Muscle of arm (tissue), 12 donors: ENCODE data around the gene ITGA2. TPM values are rescaled to one million over a fixed set of nuclear protein-coding genes. Genes with fewer than 3 reads are reported as not detected.
A peak's percentile ranks its signal among the peaks of the same experiment; 100 is the strongest.
"Not testable (repeated sequence)": the region's sequence is repeated elsewhere in the genome, so short reads cannot be mapped to it uniquely, and the experiment has no call there.

ENCODE experiments used
- DNase-seq: peaks from one replicate; pipeline ENCODE4 v3.0.0-alpha.2; 2013
- polyA plus RNA-seq, 12 donors: library from polyadenylated mRNA; unstranded; fragments of 120-200 nt; gene quantifications; one replicate each; pipeline ENCODE4 v1.2.1, GENCODE V29; 2013; ENCODE audit not compliant: insufficient read length in 12 of 12

The ITGA2 gene
- polyA plus RNA-seq, 12 donors: 3.8 to 27.1 (median 11.4) TPM; not detected in 1

DNA sequence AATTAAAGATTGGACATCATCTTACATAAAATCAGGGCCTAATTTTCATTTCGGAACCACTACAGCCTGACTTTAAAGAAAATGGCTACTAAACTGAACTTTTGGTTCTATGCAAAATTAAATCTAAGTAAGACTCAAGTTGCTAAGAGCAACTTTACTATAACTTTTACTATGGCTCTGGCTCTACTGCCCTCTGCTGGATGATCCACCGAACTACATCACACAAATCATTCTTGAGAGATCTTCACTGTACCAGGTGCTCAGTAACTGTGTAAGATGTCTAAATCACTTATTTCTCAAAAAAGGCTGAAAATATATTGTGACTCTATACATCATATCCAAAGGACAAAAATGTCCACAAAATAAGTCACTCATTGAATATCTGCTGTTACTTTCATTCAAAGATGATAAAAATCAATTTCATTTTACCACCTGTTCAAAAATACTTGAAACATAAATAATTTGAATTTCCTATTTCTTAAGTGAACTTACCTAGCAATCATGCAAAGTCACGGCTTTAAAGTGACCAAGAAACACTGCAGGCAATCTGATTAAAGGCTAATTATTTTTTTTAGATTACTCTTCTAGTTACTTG lies 106.9 kb downstream of the ITGA2 start:
- peak; percentile 77 for DNase-seq

DNA sequence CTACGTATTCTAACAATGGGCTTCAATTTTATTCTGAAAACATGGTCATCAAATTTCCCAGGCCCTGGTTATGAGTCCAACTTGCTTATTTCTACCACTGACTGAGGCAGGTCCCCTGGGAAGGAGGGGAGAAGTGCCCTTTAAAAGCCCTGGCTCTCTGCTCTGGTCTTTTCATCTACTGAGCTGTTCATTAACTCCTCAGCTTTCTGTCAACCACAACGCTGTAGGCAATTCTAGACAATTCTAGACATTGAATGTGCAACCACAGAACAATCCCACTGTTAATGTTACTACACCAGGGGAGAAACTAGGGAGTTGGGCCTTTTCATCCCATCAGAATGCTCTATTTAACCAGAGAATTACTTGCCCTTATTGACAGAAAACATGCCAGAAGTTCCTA lies 110.4 kb downstream of the ITGA2 start:
- no peak for DNase-seq

DNA sequence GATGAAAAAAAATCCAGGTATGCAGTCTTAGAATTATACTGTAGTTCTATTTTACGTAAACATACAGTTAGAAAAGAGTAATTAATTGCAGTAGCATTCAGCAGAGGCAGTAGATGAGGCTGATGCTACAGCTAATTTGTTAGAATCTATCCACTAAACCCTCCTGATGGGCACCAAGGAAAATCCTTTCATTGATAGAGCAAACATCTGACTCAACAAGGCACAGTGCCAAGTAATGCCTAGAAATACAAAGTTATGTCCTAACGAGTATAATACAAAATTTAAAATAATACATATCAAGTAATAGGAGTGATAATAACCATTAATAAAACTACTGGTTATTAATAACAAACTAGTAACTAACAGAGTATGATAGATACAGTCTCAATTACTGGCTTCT lies 111.5 kb downstream of the ITGA2 start:
- DNase-seq: no peak

DNA sequence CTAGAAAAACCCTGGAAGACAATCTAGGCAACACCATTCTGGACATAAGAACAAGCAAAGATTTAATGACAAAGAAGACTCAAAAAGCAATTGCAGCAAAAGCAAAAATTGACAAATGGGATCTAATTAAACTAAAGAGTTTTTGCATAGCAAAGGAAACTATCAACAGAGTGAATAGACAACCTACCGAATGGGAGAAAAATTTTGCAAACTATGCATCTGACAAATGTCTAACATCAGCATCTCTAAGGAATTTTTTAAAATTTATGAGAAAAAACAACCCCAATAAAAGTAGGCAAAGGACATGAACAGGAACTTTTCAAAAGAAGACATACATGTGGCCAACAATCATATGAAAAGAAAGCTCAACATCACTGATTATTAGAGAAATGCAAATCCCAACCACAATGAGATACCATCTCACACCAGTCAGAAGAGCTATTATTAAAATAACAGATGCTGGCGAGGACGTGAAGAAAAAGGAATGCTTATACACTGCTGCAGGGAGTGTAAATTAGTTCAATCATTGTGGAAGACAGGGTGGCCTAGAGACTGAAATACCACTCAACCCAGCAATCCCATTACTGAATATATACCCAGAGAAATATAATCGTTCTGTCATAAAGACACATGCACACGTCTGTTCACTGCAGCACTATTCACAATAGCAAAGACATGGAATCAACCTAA lies 116.6 kb downstream of the ITGA2 start:
- DNase-seq: no peak

DNA sequence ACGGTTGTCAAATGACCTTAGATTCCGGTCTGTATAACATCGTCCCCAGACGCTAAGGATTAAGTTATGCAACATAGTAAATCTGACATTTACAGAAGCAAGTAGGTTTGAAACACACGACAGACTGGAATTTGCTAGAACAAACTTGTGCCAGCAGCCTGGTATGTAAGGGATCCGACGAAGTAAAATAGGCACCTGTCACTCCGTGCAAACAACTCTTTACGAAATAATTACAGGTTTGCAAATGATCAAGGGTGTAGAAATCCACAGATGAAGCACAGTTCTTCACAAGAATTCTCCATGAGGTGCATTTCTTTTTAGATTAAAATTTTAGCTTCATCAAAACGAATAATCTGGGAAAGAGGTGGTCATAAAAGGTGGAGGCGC lies 119.9 kb downstream of the ITGA2 start:
- no peak for DNase-seq

DNA sequence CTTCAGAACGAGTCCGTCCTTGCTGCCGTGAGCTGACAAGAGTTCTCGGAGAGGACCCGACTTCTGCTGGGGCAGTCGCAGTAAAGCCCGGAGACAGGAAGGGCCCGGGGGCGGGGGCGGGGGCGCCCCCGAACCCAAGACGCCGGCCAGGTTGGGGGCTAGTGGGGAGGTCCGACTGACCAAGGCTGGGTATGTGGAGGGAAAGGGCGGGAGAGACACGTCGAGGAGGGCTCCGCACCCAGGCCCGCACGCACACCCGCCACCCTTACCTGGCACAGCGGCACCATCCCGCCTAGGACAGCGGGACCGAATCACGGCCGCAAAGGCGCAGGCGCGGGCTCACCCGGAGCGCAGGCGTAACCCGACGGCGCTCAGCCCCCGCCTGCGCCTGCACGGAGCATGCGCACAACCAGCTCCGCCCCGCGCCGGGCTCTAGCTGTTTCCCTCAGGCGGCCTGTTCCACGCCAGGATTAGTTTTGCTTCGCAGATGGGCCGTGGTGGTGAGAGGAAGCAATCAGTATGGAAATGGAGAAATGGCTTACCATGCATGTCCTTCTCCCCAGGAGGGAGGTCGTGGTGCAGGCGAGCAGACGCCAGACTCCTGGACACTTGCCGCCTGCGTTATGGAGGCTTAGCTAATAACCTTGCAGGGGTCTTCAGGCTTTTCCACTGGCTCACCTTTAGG lies 120.4 kb downstream of the ITGA2 start, which contains the start of gene MOCS2:
MOCS2 (minus strand) TSS at position 315 of the 685 bp plus-strand sequence. CDS start 2,583 bp downstream, outside the sequence.
- DNase-seq: peak; percentile 94

DNA sequence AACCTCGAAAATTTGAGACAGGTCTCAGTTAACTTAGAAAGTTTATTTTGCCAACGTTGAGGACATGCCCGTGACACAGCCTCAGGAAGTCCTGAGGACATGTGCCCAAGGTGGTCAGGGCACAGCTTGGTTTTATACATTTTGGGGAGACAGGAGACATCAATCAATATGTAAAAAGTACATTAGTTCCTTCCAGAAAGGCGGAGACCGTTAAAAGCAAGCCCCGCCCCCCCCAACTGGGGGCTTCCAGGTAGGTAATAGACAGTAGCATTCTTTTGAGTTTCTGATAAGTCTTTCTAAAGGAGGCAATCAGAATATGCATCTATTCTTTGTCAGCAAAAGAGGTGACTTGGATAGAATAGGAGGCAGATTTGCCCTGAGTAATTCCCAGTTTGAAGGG lies 121.0 kb downstream of the ITGA2 start:
- DNase-seq: no peak

DNA sequence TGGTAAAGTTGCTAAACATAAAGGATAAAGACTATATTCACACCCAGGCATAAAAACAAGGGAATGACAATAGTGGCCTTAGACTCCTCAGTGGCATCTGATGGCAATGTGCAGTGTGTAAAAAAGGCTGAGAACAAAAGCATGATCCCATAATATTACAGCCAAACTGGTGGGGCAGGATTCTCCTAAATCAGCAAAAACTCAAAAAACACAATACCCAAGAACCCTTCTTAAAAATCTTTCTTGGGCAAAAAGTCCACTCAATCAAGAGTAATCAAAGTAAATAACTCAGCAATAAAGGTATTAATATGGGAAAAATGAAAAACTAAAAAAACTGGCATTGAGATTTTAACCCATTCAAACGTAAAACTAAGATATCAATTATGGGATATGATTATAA lies 122.0 kb downstream of the ITGA2 start:
- DNase-seq: no peak

DNA sequence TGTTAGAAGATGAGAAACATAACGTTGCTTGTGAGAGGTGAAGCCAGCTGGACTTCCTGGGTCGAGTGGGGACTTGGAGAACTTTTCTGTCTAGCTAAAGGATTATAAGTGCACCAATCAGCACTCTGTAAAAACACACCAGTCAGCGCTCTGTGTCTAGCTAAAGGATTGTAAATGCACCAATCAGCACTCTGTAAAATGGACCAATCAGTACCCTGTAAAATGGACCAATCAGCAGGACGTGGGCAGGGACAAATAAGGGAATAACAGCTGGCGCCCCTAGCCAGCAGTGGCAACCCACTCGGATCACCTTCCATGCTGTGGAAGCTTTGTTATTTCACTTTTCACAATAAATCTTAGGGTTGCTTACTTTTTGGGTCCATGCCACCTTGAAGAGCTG lies 123.2 kb downstream of the ITGA2 start:
- DNase-seq: not testable (repeated sequence)

DNA sequence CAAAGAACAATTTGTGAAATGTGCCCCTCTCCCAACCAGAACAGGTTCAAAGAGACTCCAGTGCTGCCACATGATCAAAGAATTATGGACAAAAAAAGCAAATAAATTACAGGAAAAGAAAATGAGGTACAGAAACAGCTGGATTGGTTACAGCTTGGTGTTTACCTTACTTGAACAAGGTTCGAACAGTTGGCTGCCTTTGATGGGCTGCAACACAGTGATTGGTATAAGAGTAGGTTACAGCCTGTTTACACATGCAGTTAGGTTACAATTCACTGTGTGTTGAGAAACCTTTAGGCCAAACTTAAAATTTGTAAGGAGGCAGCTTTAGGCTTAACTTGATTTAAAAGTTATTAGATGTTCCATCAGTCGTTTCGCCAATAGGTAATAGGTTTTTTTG lies 123.8 kb downstream of the ITGA2 start:
- no peak for DNase-seq

DNA sequence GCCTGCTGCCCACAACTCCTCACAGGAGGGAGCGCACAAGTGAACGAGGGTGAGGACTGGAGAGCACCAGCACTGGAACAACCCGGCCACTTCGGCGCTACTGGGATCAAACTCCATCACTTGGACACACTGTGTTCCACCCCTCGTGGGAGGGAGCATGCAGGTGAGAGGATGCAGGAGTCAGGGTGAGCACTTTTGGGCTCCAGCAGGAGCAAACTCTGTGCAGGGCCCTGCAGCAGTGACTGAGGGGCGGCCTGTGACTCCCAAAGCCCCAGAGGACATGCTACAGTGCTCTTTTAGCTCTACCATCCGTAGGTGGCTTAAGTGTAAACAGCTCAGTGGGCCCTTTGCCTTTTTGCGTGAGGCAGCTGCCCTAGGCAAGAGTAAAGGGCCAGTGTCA lies 124.8 kb downstream of the ITGA2 start:
- DNase-seq: no peak

DNA sequence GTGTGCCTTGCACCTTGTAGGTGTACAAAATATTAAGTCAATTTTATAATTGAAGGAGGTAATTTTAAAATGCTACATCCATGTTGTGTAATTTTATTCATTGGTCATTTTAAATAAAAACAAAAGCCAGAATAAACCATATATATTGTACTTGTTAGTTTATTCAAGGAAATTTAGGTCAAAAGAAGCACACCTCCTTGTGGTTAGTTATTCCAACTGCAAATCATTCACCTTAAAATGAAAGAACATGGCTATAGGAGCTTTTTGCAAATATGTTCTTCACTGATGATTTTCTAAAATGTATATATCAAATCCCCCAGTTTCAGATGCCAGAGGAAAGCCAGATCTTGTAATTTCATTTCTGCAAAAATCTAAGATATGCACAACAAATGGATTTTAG lies 125.8 kb downstream of the ITGA2 start:
- no peak for DNase-seq

DNA sequence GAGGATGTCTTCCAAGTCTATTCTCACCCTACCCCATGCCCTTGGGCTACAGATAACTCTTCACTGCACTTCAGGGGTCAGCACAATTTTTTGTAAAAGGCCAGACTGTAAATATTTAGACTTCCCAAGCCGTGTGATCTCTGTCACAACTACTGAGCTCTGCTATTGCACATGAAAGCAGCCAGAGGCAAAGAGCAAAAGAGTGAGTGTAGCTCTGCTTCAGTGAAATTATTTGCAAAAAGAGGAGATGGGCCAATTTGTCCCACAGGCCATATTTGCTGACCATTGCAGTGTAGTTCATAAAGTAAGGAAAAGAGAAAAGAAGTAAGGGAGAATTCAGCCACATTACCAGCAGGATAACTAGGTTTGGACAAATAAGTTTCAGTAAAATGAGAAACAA lies 127.4 kb downstream of the ITGA2 start:
- DNase-seq: no peak

DNA sequence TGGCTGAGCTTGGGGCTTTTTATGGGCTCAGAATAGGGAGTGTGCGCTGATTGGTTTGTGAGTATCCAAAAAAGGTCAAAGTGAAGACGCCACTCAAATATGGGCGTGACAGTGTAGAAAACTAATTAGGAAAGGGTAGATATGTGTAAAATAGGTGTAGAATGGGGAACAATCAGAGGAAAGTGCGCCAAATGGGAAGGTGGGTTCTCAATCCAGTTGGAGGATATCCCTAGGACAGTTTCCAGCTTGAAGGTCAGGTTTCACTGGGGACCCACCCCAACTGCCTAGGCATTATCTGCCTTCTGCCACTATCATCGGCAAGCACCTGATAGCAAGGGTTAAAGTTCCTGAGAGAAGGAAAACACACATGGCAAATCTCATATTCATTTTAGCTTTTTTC lies 129.7 kb downstream of the ITGA2 start:
- DNase-seq: no peak

DNA sequence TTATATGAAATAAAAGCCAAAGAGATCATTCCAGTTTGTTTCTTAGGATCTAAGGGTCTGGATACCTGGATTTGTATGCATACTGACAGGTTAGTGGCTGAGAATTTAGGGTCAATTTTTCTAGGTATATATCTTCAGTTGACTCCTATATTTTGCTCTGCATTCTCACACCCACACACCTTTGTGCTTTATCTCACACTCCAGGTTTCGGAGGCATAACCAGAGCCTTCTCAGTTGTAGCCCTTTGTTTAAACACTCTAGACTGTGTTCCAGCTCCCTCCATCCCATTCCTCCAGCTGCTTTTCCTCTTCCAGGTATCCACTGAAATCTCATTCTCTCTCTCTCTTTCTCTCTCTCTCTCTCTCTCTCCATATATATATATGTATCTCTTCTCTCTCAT lies 131.0 kb downstream of the ITGA2 start:
- DNase-seq: no peak

DNA sequence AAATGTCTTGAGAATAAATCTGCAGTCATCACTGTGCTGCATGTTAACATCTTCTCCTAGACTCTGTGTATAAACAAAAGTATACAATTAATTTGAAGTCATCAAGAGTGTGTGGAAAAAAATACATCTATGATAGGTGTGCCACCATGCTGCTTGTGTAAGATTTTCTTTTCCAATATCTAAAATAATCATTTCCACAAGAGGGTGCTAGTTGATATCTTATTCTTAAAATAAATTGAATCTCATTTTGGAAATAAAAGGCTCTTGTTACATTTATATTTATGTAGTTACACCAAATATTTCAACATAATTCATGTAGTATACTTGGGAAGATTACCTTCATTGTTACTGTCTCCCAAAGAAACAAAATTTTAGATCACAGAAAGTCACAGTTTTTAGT lies 134.6 kb downstream of the ITGA2 start:
- peak; percentile 14 for DNase-seq

DNA sequence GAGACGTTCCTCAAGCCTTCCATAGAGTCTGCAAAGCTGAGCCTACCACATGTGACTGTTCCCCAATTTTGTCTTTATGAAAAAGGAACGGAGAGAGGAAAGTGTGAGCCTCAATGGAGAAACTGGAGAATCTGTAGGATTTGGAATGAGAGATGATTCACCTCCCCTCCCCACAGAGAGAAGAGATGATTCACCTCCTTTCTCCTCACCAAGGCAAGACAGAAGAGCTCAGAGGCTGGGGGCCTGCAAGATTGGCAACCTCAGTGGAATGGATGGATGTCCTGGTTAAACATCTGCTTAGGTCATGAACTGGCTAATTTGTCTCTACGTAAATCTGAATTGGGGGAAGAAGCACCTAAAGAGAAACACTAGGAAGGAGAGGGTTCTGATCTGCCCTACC lies 137.4 kb downstream of the ITGA2 start:
- DNase-seq: no peak

DNA sequence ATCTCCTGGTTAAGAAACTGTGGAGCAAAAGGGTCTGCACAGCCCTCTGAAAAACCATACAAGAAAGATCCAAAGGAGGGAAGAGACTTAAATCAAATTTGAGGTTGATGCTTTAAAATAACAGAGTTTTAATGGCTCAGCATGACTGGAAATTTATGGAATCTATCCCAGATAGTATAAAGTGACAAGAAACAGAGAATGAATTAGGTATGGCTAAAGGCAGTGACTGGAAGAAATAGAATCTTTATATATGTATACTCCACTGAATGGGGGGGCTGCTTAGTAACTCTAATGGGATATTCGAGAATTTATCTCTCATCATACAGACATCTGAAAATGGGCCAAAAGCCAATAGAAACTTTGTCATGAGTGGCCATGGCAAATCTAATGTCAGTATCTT lies 138.0 kb downstream of the ITGA2 start:
- no peak for DNase-seq

DNA sequence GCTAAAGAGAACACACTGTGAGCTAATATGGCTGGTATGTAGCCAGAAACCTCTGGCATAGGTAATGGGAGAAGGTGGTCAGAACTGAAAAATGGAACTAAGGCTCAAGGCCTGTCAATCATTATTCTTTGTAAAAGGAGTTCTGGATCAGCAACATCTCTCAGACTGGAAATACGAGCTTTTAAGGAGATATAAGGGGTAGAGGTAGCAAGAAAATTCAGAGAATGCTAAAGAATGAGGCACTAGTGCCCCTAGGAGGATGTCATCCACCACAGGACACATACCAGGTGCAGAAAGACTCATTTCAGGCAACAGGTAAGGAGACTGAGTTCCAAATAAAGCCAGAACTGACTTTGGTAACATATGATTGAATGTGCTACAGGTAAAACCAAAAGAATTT lies 139.3 kb downstream of the ITGA2 start:
- DNase-seq: no peak

DNA sequence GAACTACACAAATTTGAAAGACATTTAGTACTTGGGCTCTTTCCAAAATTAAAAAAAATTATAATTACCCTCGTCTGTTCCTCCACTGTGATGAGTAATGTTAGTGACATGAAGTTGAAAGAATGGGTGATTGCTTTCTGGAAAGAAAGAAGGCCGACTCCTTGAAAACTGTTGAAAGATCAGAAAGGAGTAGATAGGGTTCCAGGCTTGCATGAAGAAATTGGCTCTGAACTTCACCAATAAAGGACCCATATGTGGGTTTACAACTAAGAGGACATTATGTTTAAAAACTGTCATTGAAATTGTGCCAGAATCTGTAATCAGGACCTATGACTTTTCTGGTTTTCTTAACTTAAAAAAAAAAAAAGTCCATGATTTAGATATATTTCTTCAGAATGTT lies 141.1 kb downstream of the ITGA2 start:
- no peak for DNase-seq

DNA sequence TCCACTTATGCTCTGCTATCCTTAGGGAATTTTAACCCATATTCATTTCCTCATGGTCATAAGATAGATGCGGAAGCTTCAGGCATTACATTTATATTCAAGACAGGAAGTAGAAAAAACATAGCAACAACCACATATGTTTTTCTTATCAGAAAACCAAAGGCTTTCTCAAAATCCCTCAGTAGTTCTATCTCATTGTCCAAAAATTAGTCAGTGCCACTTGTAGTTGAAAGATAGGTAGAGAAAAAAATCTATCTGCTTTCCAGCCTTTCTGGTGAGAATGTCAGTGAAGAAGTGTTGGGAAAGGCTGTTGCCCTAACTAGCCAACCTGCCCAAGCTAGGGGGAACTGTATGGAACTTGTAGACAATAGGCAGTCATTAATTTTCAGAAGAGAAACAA lies 143.9 kb downstream of the ITGA2 start:
- DNase-seq: no peak
